EH (cell line): ENCODE data around the gene PLXNA1.

Experiments
- DNase-seq: peaks from one replicate; pipeline ENCODE4 v3.0.0-alpha.2; 2015; ENCODE audit warnings: low read depth

Gene PLXNA1

DNA sequence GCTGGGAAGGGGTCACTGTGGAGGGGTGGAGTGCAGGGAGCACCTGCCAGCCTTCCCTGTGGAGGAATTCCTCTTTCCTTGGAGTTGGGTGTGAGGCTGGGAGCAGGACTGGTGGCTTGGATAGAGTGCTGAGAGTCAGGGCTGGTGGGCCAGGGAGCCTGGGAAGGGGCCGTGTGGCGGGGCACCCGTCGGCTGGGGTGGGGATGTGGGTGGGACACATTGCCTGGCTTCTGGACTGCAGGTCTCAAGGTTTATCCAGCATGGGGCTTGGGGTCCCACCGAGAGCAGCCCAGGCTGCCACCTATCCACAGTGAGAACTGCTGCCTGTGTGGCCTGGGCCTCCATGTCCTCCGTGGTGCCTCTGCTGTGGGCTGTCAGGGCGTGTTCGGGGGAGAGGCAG lies 4.7 kb downstream of the PLXNA1 start:
- no peak for DNase-seq

DNA sequence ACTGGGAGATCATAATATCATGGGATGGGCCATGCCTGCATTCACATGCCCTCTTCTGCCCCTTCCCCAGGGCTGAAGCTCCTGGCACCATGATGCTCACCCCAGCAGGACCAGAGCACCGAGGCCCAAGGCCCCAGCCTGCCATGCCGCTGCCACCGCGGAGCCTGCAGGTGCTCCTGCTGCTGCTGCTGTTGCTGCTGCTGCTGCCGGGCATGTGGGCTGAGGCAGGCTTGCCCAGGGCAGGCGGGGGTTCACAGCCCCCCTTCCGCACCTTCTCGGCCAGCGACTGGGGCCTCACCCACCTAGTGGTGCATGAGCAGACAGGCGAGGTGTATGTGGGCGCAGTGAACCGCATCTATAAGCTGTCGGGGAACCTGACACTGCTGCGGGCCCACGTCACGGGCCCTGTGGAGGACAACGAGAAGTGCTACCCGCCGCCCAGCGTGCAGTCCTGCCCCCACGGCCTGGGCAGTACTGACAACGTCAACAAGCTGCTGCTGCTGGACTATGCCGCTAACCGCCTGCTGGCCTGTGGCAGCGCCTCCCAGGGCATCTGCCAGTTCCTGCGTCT lies 5.6 kb downstream of the PLXNA1 start:
- no peak for DNase-seq

GRCh38 chr3:126989316-126990023 lies 6.6 kb downstream of the PLXNA1 start:
- no peak for DNase-seq

- no peak for DNase-seq
These were observed 7.2 kb downstream of the PLXNA1 start for GRCh38 chr3:126990024-126990700.

DNA sequence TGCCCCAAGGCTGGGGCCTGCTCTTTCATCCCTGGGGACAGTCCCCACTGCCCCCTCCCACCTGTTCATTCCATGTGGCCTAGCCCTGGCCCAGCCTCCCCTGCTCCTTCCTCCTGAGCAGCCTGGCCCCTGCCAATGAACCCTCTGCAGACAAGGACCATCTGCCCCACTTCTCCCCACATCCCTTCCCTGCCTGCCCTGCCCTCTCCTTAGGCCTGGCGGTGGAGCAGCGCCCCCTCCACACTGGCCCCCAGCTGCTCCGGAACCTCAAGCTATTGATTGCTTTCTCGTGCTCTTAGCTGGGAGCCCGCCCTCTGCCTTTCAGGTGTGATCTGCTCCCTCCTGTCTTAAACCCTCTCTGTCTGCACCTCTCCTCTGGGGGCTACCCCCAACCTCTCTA lies 8.0 kb downstream of the PLXNA1 start:
- DNase-seq = no peak

- DNase-seq = no peak
These were observed 8.7 kb downstream of the PLXNA1 start for GRCh38 chr3:126991366-126992200.

DNA sequence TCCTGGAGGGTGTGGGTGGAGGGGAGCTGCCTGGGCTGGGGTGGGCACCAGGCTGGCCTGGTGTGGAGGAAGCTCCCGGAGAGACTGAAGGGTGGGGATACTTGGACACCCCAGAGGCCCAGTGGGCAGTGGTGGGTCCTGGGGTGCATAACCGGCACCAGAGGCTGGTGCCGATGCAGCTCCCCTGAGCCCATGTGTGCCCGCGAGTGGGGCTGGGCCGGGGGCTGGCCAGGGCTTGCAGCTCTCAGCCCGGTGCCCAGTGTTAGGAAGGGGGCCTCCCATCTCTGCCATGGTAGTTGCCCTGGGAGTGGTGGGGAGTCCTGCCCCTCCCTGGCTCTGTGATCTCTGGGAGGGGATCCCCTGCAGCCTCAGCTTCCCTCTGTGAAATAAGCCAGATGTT lies 9.3 kb downstream of the PLXNA1 start:
- no peak for DNase-seq

DNA sequence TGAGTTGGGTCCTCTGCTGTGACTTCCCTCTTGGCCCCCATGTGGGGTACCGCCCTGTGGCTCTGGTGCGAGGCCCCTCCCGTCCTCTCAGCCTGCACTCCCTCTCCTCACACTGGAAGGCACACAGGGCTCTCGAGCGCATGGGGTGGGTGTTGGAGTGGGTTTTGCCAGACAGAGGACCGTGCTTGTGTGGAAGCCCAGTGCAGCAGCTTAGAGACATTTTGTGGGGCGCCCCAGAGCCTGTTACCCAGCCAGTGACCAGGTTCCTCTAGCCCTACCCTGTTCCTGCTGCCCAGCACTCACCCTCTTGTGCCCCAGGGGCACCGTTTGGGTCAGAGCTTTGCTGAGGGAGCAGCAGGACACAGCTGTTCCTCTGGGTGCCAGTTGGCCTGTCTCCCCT lies 9.9 kb downstream of the PLXNA1 start:
- no peak for DNase-seq

DNA sequence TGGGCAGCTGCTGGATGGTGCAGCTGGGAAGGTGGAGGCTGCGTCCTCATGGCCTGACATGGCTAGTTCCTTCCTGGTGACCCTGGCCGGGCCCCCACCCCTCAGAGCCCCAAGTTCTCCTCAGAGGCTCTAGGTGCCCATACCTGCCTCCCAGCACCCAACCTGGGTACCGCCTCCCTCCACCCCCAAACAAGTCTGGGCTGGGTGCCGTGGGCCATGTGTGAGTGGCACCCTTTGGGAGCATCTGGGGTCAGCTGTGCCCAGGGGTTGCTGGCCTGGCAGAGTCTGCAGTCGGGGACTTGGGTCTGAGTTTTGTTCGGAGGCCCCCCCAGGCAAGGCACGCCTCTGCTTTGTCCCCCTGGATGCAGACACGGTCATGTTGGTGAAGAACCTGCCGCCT lies 10.5 kb downstream of the PLXNA1 start:
- DNase-seq = no peak

DNA sequence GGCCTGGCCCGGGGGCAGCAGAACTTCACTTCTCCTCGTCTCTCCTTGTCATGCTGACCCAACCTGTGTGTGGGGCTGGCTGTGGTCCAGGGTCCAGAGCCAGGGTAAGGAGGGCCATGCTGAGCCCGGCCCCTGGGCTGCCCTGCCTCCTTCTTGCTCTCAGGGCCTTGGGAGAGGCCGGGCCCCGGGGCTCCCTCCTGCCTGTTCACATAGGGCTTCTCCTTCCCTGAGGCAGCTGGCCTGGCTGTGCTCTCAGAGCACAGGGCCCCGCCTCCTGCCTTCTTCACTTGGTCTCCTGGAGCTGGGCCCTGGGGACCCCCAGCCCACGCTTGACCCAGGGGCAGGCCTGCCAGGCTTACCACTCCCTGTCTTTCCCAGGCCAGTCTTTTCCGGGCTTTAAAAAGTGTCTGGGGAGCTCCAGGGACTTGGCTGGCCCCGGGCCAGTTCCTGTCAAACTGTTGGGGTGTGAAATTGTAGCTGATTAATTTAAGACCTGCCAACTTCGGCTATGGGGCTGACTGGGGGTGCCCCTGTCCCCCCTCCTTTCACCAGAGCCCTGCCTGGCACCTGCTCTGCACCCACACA lies 11.8 kb downstream of the PLXNA1 start:
- no peak for DNase-seq

GRCh38 chr3:126995254-126995780 lies 12.4 kb downstream of the PLXNA1 start:
- DNase-seq = no peak

GRCh38 chr3:126995926-126996512 lies 13.1 kb downstream of the PLXNA1 start:
- no peak for DNase-seq

DNA sequence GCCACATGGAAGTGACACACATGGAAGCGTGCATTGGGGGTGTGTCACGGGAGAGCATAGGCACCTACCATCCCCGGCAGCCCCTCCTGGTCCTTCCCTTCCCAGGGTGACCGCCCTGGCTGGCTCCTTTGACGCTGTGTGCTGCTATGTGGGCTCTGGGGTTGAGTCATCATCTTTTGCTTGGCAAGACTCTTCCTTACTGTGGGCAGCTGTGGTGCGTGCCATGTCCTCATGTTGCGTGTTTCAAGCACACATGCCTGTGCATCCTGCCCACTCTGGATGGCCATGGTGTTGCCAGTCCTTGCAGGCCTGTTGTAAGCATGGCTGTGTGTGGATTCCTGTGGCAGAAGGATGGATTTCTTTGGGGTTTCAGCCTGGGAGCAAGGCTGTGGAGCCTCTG lies 14.0 kb downstream of the PLXNA1 start:
- peak; percentile 58 for DNase-seq

DNA sequence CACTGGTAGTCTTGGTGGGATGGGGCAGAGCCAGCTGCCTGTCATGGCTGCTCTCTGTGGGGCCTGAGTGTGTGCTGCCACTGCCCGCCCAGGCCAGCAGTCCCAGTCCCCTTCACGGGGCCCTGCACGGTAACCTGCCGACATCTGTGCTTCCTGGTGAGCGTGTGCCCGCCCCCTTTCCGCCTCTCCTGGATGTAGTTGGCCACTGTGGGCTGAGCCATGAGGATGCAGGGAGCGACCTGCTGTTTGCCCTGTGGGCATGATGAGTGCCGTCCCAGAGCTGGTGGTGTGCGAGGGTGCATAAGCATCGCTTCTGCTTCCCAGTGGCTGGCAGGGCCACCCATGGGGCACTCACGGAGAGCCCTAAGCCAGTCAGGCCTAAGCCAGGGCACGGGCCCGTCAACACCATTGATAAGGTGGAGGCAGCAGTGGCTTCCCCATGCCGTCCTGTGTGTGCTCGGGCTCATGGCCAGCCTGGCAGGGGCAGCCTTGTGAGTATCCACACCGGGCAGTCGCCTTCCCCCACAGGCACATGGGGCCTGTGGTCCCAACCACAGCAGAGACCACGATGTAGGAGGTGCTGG lies 14.6 kb downstream of the PLXNA1 start:
- DNase-seq = no peak

DNA sequence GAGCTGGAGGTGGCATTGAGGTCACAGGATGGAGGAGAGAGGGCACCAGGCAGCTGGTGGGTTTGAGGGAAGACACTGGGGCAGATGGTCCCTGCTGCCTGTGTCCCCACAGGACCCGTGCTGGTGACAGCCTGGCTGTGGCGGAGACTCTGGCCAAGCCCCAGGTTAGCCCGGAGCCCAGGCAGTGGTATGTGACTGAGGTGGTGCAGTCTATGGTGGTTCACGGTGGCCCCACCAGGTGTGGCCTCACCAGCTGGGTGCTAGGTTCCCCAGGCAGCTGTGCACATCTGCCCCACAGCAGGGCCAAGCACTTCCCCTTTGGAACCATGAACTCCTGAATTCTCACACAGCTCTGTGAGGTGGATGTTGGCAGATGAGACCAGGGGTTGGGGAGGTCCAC lies 15.4 kb downstream of the PLXNA1 start:
- DNase-seq = no peak

DNA sequence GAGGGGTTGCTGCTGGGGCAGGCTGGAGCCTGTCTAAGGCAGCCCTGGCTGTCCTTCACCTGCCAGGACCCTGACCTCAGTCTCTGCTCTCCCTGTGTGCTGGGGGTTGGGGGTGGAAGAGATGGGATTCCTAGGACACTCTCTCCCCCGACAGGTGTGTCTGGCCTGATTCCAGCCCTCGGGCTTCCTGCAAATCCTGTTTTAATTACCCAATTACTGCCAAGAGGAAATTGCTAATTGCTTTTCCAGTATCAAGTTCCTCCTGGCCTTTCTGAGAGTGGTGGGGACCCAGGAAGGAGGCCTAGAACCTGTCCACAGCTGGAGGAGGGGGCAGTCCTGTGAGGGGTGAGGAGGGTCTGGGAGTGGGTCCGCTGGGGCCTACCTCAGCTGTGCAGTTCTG lies 15.8 kb downstream of the PLXNA1 start:
- DNase-seq = no peak

GRCh38 chr3:126999383-126999782 lies 16.5 kb downstream of the PLXNA1 start:
- DNase-seq = no peak

GRCh38 chr3:127000119-127000518 lies 17.2 kb downstream of the PLXNA1 start:
- no peak for DNase-seq

- no peak for DNase-seq
These were observed 17.8 kb downstream of the PLXNA1 start for GRCh38 chr3:127000761-127001160.

GRCh38 chr3:127001486-127002194 lies 18.7 kb downstream of the PLXNA1 start:
- no peak for DNase-seq
